Thymus (tissue), 11 donors: ENCODE measurements around the gene ST3GAL3. TPM values are rescaled to one million over a fixed set of nuclear protein-coding genes. Genes with fewer than 3 reads are reported as not detected.

Source experiments
- DNase-seq, 9 donors: peaks; one replicate each; pipeline ENCODE4 v3.0.0-alpha.2; 2013; ENCODE audit warnings: low spot score in 9 of 9, low read depth in 6 of 9, missing footprints in 1 of 9
- H3K27ac ChIP-seq, 2 donors: one replicate each; pipeline ENCODE4 v1.5.1; 2013; ENCODE audit warnings: control low read depth in 1 of 2, low read depth in 1 of 2, low read length in 1 of 2, mild to moderate bottlenecking in 1 of 2, moderate library complexity in 1 of 2
- H3K27me3 ChIP-seq, 2 donors: one replicate each; pipeline ENCODE4 v1.5.1; 2013; ENCODE audit warnings: low read length in 1 of 2; ENCODE audit not compliant: control insufficient read depth in 2 of 2, insufficient read depth in 1 of 2
- H3K36me3 ChIP-seq, 2 donors: one replicate each; pipeline ENCODE4 v1.5.1; 2013; ENCODE audit warnings: low read length in 1 of 2, mild to moderate bottlenecking in 1 of 2, moderate library complexity in 1 of 2; ENCODE audit not compliant: control insufficient read depth in 2 of 2, insufficient read depth in 2 of 2
- H3K4me1 ChIP-seq, 2 donors: one replicate each; pipeline ENCODE4 v1.5.1; 2013; ENCODE audit warnings: low read length in 2 of 2; ENCODE audit not compliant: control insufficient read depth in 2 of 2, insufficient read depth in 2 of 2
- H3K4me3 ChIP-seq, 2 donors: one replicate each; pipeline ENCODE4 v1.5.1; 2013; ENCODE audit warnings: low read length in 2 of 2, control low read depth in 1 of 2, mild to moderate bottlenecking in 1 of 2
- H3K9me3 ChIP-seq, 2 donors: one replicate each; pipeline ENCODE4 v1.5.1; 2013; ENCODE audit warnings: low read length in 1 of 2, mild to moderate bottlenecking in 1 of 2; ENCODE audit not compliant: control insufficient read depth in 2 of 2, insufficient read depth in 1 of 2
- WGBS: extraction: QIAGEN DNeasy Blood & Tissue Kit; methylation state at CpG from one replicate; pipeline ENCODE4 v1.1.7; 2013; 5-methylcytosine and 5-hydroxymethylcytosine counted together
- polyA plus RNA-seq: library from polyadenylated mRNA; stranded (reverse); fragments of 200-250 nt; gene quantifications from one replicate; pipeline ENCODE4 v1.2.3, GENCODE V29; 2013
- total RNA-seq: library from RNA; stranded (reverse); fragments of 120-200 nt; gene quantifications from one replicate; pipeline ENCODE4 v1.2.4, GENCODE V29; 2013
- donor health status: healthy.

Gene ST3GAL3
- total and polyA plus RNA-seq, 2 donors, result 5.4 to 10.1 TPM

DNA sequence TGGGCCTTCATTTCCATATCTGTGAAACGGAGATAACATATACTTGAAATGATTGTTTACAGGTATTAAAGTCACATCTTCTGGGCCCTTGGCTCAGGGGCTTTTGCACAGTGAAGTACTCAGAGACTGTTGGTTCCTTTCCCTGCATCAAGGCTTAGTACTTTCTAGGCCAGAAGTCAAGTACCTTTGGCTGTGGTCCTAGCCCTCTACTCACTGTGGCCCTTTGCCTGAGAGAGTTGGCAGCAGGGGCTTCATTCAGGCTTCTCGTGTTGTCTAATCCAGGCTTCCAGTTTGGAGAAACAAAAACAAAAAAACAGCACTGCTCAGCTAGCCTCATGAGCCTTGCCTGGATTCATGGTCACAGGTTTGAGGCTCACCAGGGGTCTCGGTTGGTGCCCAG, 254.4 kb downstream of the ST3GAL3 start:
- H3K27ac ChIP-seq, result no peak overlapping the region

DNA sequence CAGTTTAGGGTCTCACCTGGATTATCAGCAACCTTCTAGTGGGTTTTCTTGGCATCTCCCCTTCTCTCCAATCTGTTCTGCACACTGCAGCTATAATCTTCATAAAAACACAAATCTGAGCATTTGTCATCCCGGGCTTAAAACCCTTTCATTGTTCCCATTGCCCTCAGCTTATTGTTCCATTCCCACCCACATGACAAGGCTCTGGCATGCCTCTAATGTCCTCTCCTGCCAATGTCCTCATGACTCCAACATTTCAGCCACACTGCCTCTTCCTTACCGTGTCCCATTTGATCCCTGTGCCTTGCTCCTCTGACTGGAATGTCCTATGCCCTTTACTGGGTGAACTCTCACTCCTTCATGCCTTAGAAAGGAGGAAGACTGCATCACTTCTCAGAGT, 255.0 kb downstream of the ST3GAL3 start:
- no peak overlapping the region for H3K4me3 ChIP-seq
- no peaks in the 10 kb centered on the region for H3K27me3 ChIP-seq
- no peaks in the 10 kb centered on the region for H3K9me3 ChIP-seq
- peaks cover 22 to 27% of the 10 kb centered on the region in 2 donors for H3K36me3 ChIP-seq
- no peak overlapping the region for H3K27ac ChIP-seq
- WGBS, result 94% methylated on average over 2 of the region's 2 CpGs
- DNase-seq, result no peak
- H3K4me1 ChIP-seq, result no peaks in the 10 kb centered on the region

More for the DNA sequence above, 254.4 kb downstream of the ST3GAL3 start:
- DNase-seq, result no peak
- no peaks in the 10 kb centered on the region for H3K4me1 ChIP-seq
- no peaks in the 10 kb centered on the region for H3K9me3 ChIP-seq
- no peaks in the 10 kb centered on the region for H3K27me3 ChIP-seq
- 95% methylated on average over 3 of the region's 3 CpGs for WGBS
- peaks cover 25 to 27% of the 10 kb centered on the region in 2 donors for H3K36me3 ChIP-seq
- no peak overlapping the region for H3K4me3 ChIP-seq

DNA sequence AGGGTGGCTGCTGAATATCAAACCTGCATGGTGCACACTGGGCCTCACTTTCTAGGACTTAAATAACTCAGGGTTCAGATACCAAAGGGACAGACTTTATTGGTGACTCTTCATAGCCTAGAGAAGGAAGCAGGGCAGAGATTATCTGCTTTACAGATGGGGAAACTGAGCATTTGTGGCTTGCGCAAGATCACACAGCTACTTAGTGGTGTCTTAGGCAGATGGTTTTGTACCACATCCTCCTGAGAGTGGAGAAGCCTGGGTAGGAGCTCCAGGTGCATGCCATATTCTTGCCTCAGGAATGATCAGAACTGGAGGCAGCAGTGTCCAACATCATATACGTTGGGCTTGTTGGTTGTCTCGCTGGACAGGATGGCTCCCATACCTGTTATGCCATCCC, 255.7 kb downstream of the ST3GAL3 start:
- 86% methylated on average over 3 of the region's 3 CpGs for WGBS
- H3K9me3 ChIP-seq, result no peaks in the 10 kb centered on the region
- H3K36me3 ChIP-seq, result peaks cover 16 to 23% of the 10 kb centered on the region in 2 donors
- no peaks in the 10 kb centered on the region for H3K27me3 ChIP-seq
- H3K27ac ChIP-seq, result no peak overlapping the region
- H3K4me1 ChIP-seq, result no peaks in the 10 kb centered on the region
- no peak for DNase-seq
- H3K4me3 ChIP-seq, result no peak overlapping the region

DNA sequence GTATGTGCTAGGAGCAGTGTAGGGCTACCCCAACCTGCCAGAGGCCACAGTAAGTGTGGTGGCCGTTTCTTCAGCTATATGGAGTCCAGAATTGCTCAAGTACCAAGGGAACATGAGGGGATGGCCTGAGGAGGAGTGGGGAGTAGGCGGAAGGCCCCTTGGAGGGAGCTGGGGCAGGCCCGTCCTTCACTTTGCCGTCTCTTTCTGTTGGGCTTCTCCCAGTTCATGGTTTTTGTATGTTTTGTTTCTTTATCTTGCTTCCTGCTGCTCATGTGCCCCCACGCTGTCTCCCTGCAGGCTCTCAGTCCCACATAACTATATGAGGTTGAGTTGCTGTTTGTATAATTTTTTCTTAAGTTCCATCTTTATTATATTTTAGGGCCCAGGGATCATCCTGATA, 256.6 kb downstream of the ST3GAL3 start:
- H3K36me3 ChIP-seq, result peaks cover 10 to 16% of the 10 kb centered on the region in 2 donors
- no peak for DNase-seq
- no peaks in the 10 kb centered on the region for H3K4me1 ChIP-seq
- no peak overlapping the region for H3K4me3 ChIP-seq
- no peaks in the 10 kb centered on the region for H3K9me3 ChIP-seq
- 98% methylated on average over 5 of the region's 5 CpGs for WGBS
- no peaks in the 10 kb centered on the region for H3K27me3 ChIP-seq
- no peak overlapping the region for H3K27ac ChIP-seq

DNA sequence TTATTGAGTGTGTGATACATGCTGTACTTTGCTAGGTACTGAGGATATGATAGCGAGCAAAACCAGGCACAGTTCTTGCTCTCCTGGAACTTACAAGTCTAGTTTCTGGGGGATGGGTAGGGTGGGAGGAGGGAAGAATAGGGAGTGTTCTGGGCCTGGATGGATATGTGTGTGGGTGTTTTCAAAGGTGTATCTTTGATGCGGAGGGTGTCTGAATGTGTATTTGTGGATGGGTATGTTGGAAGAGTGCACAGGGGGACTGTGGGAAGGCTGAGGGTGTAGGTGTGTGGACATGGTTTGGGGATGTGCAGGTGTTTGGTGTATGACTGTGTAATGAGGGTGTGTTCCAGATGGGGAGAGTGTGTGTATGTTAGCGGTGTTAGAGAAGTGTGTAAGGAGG, 258.0 kb downstream of the ST3GAL3 start:
- no peak for DNase-seq
- Histone ChIP-seq H3K9me3 (no peaks in the 10 kb centered on the region), H3K4me3 (no peak overlapping the region), H3K36me3 (peaks cover 4 to 15% of the 10 kb centered on the region in 2 donors), H3K27ac (no peak overlapping the region), H3K27me3 (no peaks in the 10 kb centered on the region), H3K4me1 (peaks cover 4 to 7% of the 10 kb centered on the region in 2 donors)
- 90% methylated on average over 3 of the region's 3 CpGs for WGBS

DNA sequence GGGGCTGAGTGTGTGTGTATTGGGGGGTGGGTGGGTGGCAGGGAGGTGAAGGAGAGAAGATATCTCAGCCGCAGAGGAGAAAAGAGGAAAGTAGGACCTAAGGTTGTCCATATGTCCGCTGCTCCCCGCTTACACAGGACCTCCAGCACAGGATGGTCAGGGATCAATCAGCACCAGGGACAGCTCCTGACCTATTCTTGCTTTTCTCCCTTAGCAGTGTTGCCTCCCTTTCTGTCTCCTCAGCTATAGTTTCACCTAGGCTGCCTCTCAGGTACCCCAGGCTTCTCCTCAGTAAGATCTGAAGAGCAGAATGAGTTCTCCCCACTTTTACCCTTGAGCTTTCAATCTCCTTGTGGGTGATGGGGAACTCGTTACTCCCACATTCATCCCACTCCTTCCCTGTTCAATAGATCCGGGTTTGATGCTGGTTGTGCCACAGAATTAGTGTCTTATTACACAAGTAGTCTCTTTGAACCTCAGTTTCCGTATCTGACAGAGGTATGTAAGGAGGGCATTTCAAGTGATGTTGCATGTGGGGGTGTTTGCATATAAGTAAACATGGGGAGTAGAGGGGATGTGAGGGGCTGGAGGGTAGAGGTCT, 261.1 kb downstream of the ST3GAL3 start:
- Histone ChIP-seq H3K27ac (no peak overlapping the region), H3K36me3 (peaks cover 0 to 9% of the 10 kb centered on the region in 2 donors), H3K9me3 (no peaks in the 10 kb centered on the region), H3K4me1 (peaks cover 7 to 14% of the 10 kb centered on the region in 2 donors), H3K27me3 (no peaks in the 10 kb centered on the region), H3K4me3 (no peak overlapping the region)
- 99% methylated on average over 6 of the region's 6 CpGs for WGBS
- peak in 3 of 9 donors; percentile 44 to 59 (median 47) for DNase-seq

DNA sequence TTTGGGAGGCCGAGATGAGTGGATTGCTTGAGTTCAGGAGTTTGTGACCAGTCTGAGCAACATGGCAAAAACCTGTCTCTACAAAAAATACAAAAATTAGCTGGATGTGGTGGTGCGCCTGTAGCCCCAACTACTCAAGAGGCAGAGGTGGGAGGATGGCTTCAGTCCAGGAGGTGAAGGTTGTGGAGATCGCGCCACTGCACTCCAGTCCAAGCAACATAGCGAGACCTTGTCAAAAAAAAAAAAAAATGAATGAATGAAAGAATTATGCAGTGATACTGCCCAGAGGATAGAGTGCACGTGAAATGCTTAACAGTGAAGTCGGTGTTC, 262.0 kb downstream of the ST3GAL3 start:
- 66% methylated on average over 7 of the region's 7 CpGs for WGBS
- Histone ChIP-seq H3K27me3 (no peaks in the 10 kb centered on the region), H3K36me3 (peaks cover 0 to 9% of the 10 kb centered on the region in 2 donors)

DNA sequence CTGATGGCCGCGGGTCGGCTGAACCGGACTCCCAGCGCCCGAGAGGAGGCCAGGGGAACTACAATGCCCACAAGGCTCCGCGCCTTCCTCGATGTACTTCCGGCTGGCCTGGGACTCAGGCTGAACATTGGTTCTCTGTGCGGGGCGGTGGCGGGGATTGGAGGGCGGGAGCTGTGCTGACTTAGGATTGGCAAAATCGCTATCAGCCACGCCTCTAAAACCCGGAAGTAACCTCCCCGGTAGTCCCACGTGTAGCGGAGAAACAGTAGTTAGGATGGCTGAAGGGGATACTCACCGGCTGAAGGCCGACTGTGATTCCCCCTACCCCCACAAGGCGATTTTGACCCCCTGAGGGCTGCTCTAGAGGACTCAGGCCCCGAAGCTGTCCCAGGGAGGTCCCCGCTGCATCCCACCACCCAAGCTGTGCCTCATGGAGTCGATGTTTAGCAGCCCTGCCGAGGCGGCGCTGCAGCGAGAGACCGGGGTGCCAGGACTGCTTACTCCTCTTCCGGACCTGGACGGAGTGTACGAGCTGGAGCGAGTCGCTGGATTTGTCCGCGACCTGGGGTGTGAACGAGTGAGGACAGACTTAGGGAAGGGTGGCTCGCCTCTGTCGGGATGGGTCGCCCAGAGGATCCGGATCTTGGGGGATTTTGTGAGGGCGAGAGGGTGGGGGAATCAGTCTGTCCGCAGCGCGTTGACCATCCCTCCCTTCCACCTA, 262.6 kb downstream of the ST3GAL3 start, which contains the start of gene DPH2:
Gene DPH2 (plus strand): TSS at position 265 of the 721 bp plus-strand sequence. CDS start 166 bp downstream, at position 431.
- WGBS, result 1% methylated on average over 47 of the region's 47 CpGs
- peak; percentile 85 to 97 (median 91) for DNase-seq
- peak within 1 kb of the TSS; percentile 61 to 86 for H3K4me3 ChIP-seq
- no peaks in the 10 kb centered on the region for H3K9me3 ChIP-seq
- H3K27me3 ChIP-seq, result no peaks in the 10 kb centered on the region
- H3K36me3 ChIP-seq, result peaks cover 0 to 7% of the 10 kb centered on the region in 2 donors
- H3K4me1 ChIP-seq, result peaks cover 10 to 22% of the 10 kb centered on the region in 2 donors
- no peak within 1 kb of the TSS for H3K27ac ChIP-seq

More for the DNA sequence above, 262.0 kb downstream of the ST3GAL3 start:
- no peak for DNase-seq
- no peaks in the 10 kb centered on the region for H3K9me3 ChIP-seq
- peaks cover 10 to 21% of the 10 kb centered on the region in 2 donors for H3K4me1 ChIP-seq
- peak overlapping the region in 1 of 2 donors; percentile 61 for H3K4me3 ChIP-seq
- no peak overlapping the region for H3K27ac ChIP-seq

DNA sequence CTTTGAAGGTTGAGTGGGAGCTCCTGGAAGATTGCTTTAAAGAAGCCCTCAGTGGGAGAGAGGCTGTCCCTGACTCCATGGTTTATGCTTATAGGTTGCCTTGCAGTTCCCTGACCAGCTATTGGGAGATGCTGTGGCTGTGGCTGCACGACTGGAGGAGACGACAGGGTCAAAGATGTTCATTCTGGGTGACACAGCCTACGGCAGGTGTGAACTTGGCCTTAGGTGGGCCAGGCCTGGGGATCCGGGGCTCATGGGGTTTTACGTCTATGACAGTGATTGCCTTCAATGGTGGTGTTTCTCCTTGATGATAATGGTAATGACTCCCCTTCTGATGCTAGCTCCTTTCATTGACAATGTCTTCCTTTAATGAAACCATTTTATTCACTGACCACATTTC, 263.2 kb downstream of the ST3GAL3 start:
- no peaks in the 10 kb centered on the region for H3K27me3 ChIP-seq
- H3K4me3 ChIP-seq, result peak overlapping the region; percentile 61 to 86
- WGBS, result 72% methylated on average over 5 of the region's 5 CpGs
- no peak overlapping the region for H3K27ac ChIP-seq
- peaks cover 0 to 7% of the 10 kb centered on the region in 2 donors for H3K36me3 ChIP-seq
- H3K9me3 ChIP-seq, result no peaks in the 10 kb centered on the region
- H3K4me1 ChIP-seq, result peaks cover 10 to 25% of the 10 kb centered on the region in 2 donors
- DNase-seq, result no peak
